ENCODE data around the gene CCNE1.
"Not testable (repeated sequence)": the region's sequence is repeated elsewhere in the genome, so short reads cannot be mapped to it uniquely, and the experiment has no call there.

Gene CCNE1

DNA sequence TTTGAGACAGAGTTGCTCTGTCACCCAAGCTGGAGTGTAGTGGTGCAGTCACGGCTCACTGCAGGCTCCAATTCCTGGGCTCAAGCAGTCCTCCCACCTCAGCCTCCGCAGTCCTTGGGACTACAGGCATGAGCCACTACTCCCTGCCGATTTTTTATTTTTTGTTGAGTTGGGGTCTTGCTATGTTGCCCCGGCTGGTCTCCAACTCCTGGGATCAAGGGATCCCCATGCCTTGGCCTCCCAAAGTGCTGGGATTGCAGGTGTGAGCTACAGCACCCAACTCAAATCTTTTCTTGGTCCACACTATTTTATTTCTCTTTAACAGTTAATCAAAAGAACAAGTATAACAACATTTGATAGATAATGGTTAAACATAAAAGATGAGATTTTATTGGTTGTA, 7.5 kb downstream of the CCNE1 start:
- no peak for DNase-seq

- DNase-seq: no peak
These were observed 8.2 kb downstream of the CCNE1 start for GRCh38 chr19:29819986-29820385.

- no peak for DNase-seq
These were observed 12.0 kb downstream of the CCNE1 start for GRCh38 chr19:29823581-29824330.

DNA sequence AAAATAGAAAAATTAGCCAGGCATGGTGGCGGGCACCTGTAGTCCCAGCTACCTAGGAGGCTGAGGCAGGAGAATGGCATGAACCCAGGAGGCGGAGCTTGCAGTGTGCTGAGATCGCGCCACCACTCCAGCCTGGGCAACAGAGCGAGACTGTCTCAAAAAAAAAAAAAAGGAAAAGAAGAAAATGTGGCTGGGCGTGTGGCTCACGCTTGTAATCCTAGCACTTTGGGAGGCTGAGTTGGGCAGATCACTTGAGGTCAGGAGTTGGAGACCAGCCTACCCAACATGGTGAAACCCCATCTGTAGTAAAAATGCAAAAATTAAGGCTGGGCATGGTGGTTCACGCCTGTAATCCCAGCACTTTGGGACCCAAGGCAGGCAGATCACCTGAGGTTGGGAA, 13.5 kb downstream of the CCNE1 start:
- DNase-seq: not testable (repeated sequence)

DNA sequence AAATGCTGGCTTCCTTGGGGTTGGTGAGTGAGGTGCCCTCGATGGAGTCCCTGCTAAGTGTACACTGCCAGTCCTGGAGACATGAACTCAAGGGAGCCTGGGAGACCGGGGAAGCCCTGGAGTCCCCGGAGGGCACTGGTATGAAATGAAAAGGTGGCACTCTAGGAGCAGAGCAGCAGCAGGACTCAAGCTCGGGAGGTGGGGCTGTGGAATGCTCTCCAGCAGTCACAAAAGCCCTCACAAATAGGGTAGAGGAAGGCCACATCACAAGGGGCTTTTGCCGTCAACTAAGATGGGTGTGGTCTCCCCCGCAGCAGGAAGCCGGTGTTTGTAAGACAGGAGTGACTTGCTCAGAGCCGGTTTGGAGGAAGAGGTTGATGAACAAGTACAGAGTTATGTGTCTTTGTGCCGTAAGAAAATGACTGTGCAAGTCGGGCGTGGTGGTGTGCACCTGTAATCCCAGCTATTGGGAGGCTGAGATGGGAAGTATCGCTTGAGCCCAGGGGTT, 19.3 kb downstream of the CCNE1 start:
- peak; percentile 35 to 68 for DNase-seq

GRCh38 chr19:29831686-29832085, 19.9 kb downstream of the CCNE1 start:
- DNase-seq: no peak

DNA sequence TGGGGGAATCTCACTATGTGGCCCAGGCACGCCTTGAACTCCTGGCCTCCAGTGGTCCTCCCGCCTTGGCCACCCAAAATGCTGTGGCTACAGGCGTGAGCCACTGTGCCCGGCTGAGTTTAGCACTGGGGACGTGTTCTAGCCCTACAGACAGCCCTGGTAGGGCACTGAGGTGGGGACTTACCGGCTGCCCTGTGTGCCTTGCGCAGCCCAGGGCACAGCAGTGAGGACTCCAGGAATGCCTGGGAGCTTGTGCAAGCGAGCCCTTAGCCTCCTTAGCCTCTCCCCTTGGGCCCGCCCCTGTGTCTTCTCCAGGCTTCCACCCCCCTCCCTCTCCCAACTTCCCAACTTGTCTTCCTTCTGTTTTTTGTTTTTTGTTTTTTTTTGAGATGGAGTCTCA, 21.0 kb downstream of the CCNE1 start:
- DNase-seq: no peak

GRCh38 chr19:29833614-29834261, 21.9 kb downstream of the CCNE1 start:
- no peak for DNase-seq

DNA sequence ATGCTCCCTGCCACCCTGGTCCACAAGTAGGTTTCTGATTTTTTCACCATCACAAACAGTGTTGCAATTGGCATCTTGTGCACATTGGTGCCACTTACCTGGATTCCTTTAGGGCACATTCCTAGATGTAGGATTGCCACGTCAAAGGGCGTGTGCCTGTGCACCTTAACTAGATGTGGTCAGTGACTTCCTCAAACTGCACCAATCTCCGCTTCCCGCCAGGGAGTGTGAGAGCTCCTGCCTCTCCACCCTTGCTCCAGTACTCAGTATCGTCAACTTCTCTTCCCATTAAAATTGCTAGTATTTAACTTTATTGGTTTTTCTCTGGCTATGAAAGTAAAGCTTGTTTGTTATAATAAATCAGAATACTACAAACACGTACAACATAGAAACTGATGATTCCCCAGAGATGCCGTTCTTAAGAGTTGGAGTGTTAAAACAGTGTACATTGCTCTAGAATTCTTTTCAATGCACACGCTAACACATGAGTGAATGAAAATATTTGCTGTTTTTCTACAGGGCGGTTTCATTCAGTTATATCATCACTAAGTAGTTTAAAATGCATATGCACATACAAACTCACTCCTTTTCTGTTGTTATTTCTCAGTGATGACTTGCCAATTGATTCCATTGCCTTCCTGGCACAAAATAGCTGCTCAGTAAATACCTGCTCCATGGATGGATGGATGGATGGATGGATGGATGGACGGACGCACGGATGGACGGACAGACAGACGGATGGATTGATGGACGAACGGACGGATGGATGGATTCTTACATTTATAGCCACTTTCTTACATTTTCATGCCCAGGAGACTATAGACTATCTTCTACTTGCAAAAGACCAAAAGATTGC, 23.4 kb downstream of the CCNE1 start:
- no peak for DNase-seq

DNA sequence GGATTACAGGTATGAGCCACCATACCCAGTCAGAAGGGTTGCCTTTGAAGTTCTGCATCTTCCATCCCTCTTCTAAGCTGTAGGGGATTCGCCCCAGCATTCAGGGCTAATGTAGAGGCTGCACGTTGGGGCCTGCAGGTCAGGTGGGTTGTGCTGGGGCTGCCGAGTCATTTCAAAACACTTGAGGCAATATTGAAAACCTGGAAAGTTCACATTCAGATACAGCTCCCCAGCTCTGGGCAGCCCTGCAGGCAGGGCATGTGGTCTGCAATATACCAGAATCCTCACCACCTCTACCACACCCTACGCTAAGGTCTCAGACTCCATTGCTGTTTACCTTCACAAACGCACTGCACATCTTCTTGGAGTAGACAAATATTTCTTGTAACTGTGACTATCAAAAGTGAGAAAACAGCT, 24.6 kb downstream of the CCNE1 start:
- DNase-seq: no peak

DNA sequence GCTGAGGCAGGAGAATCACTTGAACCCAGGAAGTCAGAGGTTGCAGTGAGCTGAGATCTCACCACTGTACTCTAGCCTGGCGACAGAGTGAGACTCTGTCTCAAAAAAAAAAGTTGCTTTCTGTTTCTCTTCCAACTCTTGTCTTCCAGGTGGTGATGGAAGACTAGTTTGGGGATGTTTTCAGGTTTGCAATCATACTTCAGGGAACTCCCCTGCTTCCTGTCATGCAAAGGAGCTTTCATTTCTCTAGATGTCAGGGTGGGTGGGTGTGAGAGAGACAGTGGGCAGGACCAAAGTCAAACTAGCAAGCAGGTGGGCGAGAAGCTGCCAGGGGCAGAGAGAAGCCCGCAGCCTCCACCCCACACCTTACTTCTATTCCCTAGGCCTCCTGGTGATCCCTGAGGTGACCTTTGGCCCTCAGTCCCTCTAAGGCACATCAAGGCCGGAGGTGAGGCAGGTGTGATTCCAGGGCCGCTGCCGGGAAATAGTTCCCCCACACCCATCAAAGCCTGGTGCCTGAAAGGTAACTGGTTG, 25.7 kb downstream of the CCNE1 start:
- peak; percentile 39 to 71 for DNase-seq

DNA sequence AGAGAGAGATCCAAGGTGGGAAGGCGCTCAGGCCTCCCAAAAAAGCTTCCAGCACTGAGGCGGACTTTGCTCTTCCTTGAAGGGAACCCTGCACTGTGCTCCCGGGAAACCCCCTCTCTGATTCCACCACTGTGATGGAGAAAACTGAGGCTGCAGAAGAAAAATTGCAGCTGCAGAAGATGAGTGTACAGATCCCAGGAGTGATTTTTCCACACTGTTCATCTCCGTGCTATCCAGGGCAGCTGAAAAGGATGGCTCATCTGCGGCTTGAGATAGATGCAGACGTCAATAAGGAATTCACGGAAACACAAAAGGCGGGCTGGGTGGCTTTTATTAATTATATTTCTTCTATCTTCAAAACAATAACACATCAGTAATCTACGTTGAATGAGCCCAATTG, 26.2 kb downstream of the CCNE1 start:
- DNase-seq: no peak

- no peak for DNase-seq
These were observed 28.5 kb downstream of the CCNE1 start for GRCh38 chr19:29840066-29840950.

DNA sequence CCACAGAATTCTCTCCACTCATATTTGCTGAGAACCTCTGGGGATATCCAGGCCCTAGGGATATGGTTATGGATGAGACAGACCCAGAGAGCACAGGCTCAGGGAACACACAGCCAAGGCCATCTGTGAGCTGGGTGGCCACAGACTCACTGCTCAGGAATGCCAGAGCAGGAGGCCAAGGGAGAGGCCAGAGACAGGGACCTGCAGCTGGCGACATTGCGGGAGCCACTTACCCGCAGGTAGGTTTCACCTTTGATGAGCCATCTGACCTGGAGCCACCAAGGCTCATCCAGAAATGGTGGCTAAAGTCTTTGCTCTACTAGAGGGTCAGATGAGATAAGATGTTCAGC, 29.4 kb downstream of the CCNE1 start:
- DNase-seq: no peak

DNA sequence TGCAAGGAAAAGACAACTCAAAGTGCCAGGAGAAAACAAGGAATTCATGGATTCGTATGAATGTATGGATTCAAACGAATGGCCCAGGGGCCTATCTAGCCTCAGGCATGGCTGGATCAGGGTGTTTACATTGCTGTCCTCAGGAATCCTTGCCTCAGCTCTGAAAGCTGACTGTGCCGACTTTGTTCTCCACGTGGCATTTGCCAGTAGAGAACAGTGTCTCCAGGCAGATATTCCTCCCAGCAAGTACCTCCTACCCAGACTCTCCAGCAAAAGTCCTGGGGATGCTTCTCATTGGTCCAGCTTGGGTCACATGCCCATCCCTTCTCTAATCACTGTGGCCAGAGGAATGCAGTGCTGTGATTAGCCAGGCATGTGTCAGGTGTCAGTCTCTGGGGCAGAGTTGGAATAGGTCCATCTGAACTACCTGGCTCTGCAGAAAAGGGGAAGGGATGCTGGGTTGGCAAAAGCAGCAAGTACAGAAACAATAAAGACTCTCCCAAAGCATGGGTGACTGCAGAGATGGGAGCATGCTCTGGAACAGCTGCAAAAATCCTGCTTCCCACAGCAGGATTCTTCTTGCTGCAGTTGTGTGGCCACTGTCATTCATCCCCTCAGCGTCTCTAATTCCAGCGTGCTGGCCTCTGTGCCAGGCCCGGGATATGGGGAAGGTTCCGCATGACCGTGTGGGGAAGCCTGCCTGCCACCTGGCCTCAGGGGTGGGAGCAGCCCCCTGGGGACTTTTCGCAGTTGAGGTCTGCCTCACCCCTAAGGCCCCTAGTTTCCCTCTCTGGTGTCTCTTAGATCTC, 30.0 kb downstream of the CCNE1 start:
- no peak for DNase-seq

GRCh38 chr19:29842471-29843179, 30.8 kb downstream of the CCNE1 start:
- DNase-seq: no peak

- DNase-seq: no peak
These were observed 31.6 kb downstream of the CCNE1 start for GRCh38 chr19:29843180-29844051.

DNA sequence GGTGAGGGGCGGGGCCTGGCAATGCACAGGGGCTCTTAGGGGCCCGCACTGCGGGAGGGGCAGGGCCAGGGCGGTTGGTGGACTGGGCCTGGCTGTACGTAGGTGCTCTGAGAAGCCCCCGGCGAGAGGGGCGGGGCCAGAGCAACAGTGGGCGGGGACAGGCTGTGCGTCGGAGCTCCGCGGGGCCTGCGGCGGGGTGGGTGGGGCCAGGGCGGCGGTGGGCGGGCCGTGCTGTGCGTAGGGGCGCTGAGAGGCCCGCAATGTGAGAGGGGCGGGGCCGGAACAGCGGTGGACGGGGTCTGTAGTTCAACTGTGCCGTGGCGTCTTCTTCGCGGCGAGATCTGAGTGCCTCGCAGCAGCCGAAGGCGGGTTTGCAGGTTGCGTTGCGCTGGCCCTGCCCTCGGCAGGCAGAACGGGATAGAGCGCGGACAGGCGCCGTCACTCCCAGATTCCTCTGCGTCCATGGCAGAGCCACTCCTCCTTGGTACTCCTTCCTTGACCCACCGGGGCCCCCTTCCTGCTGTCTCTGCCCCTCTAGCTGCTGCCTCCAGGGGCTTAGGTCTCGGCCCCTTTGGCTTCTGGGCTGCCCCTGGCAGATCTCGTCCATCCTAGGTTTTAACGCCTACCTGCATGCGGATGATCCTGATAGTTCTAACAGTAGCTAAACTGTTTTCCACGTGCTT, 33.2 kb downstream of the CCNE1 start:
- DNase-seq: peak; percentile 94 to 98

GRCh38 chr19:29845574-29846176, 33.9 kb downstream of the CCNE1 start:
- DNase-seq: peak; percentile 28 to 41

All from stimulated activated CD4-positive, alpha-beta T cell treated with anti-CD3 and anti-CD28 coated beads, Interleukin-4, amount 100 ng/mL, for 4 hours (primary cell).